ENCODE data around the gene LRMDA.
A peak's percentile ranks its signal among the peaks of the same experiment; 100 is the strongest.

The LRMDA gene

GRCh38 chr10:76252733-76253132 is 821.3 kb downstream of the LRMDA start:
- no peak for DNase-seq (ENCODE audit: low read depth)
- no peak overlapping the region for H3K4me3 ChIP-seq (ENCODE audit: low read length)
- no peak for TF ChIP-seq CTCF (conservative IDR thresholded peaks at IDR 0.05; ENCODE audit: low read depth, low read length)

- no peak for DNase-seq (ENCODE audit: low read depth)
- TF ChIP-seq CTCF (conservative IDR thresholded peaks at IDR 0.05; ENCODE audit: low read depth, low read length), result no peak
- no peak overlapping the region for H3K4me3 ChIP-seq (ENCODE audit: low read length)
Measured at GRCh38 chr10:76255241-76255640, 823.8 kb downstream of the LRMDA start.

- no peak for DNase-seq (ENCODE audit: low read depth)
- TF ChIP-seq CTCF (conservative IDR thresholded peaks at IDR 0.05; ENCODE audit: low read depth, low read length), result no peak
- H3K4me3 ChIP-seq (ENCODE audit: low read length), result no peak overlapping the region
Measured at GRCh38 chr10:76257816-76258215, 826.4 kb downstream of the LRMDA start.

- DNase-seq (ENCODE audit: low read depth), result peak; percentile 17
- no peak for TF ChIP-seq CTCF (conservative IDR thresholded peaks at IDR 0.05; ENCODE audit: low read depth, low read length)
- no peak overlapping the region for H3K4me3 ChIP-seq (ENCODE audit: low read length)
Measured at GRCh38 chr10:76265441-76266113, 834.2 kb downstream of the LRMDA start.

- DNase-seq (ENCODE audit: low read depth), result no peak
- H3K4me3 ChIP-seq (ENCODE audit: low read length), result no peak overlapping the region
- TF ChIP-seq CTCF (conservative IDR thresholded peaks at IDR 0.05; ENCODE audit: low read depth, low read length), result no peak
Measured at GRCh38 chr10:76268530-76268929, 837.1 kb downstream of the LRMDA start.

GRCh38 chr10:76268954-76269353 is 837.5 kb downstream of the LRMDA start:
- no peak for TF ChIP-seq CTCF (conservative IDR thresholded peaks at IDR 0.05; ENCODE audit: low read depth, low read length)
- no peak for DNase-seq (ENCODE audit: low read depth)
- H3K4me3 ChIP-seq (ENCODE audit: low read length), result no peak overlapping the region

- no peak for TF ChIP-seq CTCF (conservative IDR thresholded peaks at IDR 0.05; ENCODE audit: low read depth, low read length)
- no peak overlapping the region for H3K4me3 ChIP-seq (ENCODE audit: low read length)
- DNase-seq (ENCODE audit: low read depth), result no peak
Measured at GRCh38 chr10:76270464-76270863, 839.0 kb downstream of the LRMDA start.
